Keratinocyte (primary cell): ENCODE results near the gene PITHD1. TPM values are rescaled to one million over a fixed set of nuclear protein-coding genes. Genes with fewer than 3 reads are reported as not detected.

Source experiments
- DNase-seq: peaks from one replicate; pipeline ENCODE4 v3.0.0-alpha.2; 2011; ENCODE audit warnings: low read depth, missing footprints, low spot score
- FAIRE-seq: peaks from 2 replicates; lab custom pipeline; 2011; peaks lifted over from hg19 to GRCh38; lab: Jason Lieb, UNC
- H2AFZ ChIP-seq: 2 replicates; pipeline ENCODE4 v1.6.0; 2012; ENCODE audit warnings: low read length, control low read depth, inconsistent platforms; ENCODE audit not compliant: control insufficient read depth
- H3K27ac ChIP-seq: 2 replicates; pipeline ENCODE4 v1.5.1; 2011; ENCODE audit warnings: low read length; ENCODE audit not compliant: control insufficient read depth, insufficient read depth
- H3K27me3 ChIP-seq: 3 replicates; pipeline ENCODE4 v1.6.0; 2011; ENCODE audit warnings: low read length; ENCODE audit not compliant: control insufficient read depth, insufficient read depth; ENCODE audit errors: extremely low read depth
- H3K36me3 ChIP-seq, 2 experiments: 2 replicates in 1 of 2; 3 replicates in 1 of 2; pipeline ENCODE4 v1.5.1; 2011; ENCODE audit warnings: low read length in 2 of 2, mild to moderate bottlenecking in 1 of 2; ENCODE audit not compliant: control insufficient read depth in 2 of 2, insufficient read depth in 2 of 2; ENCODE audit errors: extremely low read depth in 1 of 2
- H3K4me1 ChIP-seq: 3 replicates; pipeline ENCODE4 v1.5.1; 2011; ENCODE audit warnings: low read length; ENCODE audit not compliant: control insufficient read depth, insufficient read depth; ENCODE audit errors: extremely low read depth
- H3K4me2 ChIP-seq: 3 replicates; pipeline ENCODE4 v1.6.0; 2011; ENCODE audit warnings: low read depth, low read length; ENCODE audit not compliant: control insufficient read depth, insufficient read depth; ENCODE audit errors: extremely low read depth
- H3K4me3 ChIP-seq, 3 experiments: fragments of 200-600 bp in 1 of 3; sonication (generic) in 1 of 3; 2 replicates in 2 of 3; 3 replicates in 1 of 3; pipeline ENCODE4 v1.5.1; 2011 to 2016; ENCODE audit warnings: low read length in 3 of 3, mild to moderate bottlenecking in 3 of 3, control low read depth in 2 of 3, inconsistent platforms in 1 of 3, low read depth in 1 of 3, mixed read lengths in 1 of 3, mixed run types in 1 of 3, moderate library complexity in 1 of 3; ENCODE audit not compliant: control insufficient read depth in 2 of 3, insufficient read depth in 2 of 3; ENCODE audit errors: extremely low read depth in 1 of 3
- H3K79me2 ChIP-seq: 2 replicates; pipeline ENCODE4 v1.6.0; 2012; ENCODE audit warnings: low read length; ENCODE audit not compliant: control insufficient read depth, insufficient read depth
- H3K9ac ChIP-seq: 3 replicates; pipeline ENCODE4 v1.6.0; 2011; ENCODE audit warnings: low read length; ENCODE audit not compliant: control insufficient read depth, insufficient read depth; ENCODE audit errors: extremely low read depth
- H3K9me1 ChIP-seq: 3 replicates; pipeline ENCODE4 v1.6.0; 2011; ENCODE audit warnings: low read length; ENCODE audit not compliant: control insufficient read depth, insufficient read depth; ENCODE audit errors: extremely low read depth
- H3K9me3 ChIP-seq: 2 replicates; pipeline ENCODE4 v1.5.1; 2012; ENCODE audit warnings: low read depth, low read length; ENCODE audit not compliant: control insufficient read depth
- H4K20me1 ChIP-seq: 3 replicates; pipeline ENCODE4 v1.6.0; 2011; ENCODE audit warnings: low read length; ENCODE audit not compliant: control insufficient read depth, insufficient read depth; ENCODE audit errors: extremely low read depth
- CTCF ChIP-seq, 3 experiments: IDR thresholded peaks in 1 of 3; conservative IDR thresholded peaks in 1 of 3; optimal IDR thresholded peaks in 1 of 3; 2 replicates in 2 of 3; 3 replicates in 1 of 3; pipeline versions ENCODE3 to v1.5.1; 2011; ENCODE audit warnings: low read length in 3 of 3, mild to moderate bottlenecking in 3 of 3, moderate library complexity in 2 of 3, control low read depth in 1 of 3, inconsistent platforms in 1 of 3; ENCODE audit not compliant: insufficient read depth in 2 of 3; ENCODE audit errors: extremely low read depth in 1 of 3
- EZH2 ChIP-seq: IDR thresholded peaks from one replicate; pipeline ENCODE4 v1.6.1; 2012; ENCODE audit warnings: inconsistent platforms, mild to moderate bottlenecking, low read length, moderate library complexity
- dilution Hi-C: fragments of 300-500 bp; cut with MboI; formaldehyde crosslinking; loops from one replicate; pipeline ENCODE4 v1.7.0; 2020; ENCODE audit warnings: low sequenced_read_pairs; ENCODE audit not compliant: extremely low pct_ligation_motif_present
- polyA plus RNA-seq, 5 experiments: library from polyadenylated mRNA; depleted of rRNA in 3 of 5; stranded (reverse) in 3 of 5; stranded (forward) in 1 of 5; unstranded in 1 of 5; fragments of >200 nt; gene quantifications; 1 replicate in 1 of 5; 2 replicates in 3 of 5; 3 replicates in 1 of 5; pipeline versions ENCODE4 v1.2.1 to v1.2.3, GENCODE V29; 2011 to 2012; ENCODE audit warnings: missing spikeins in 2 of 5, low read depth in 1 of 5, low replicate concordance in 1 of 5

Gene PITHD1
- polyA plus RNA-seq, 1 donor (not counting 4 experiments of a cell fraction or from before 2014, with no cell fraction given), result 59.4 TPM

- Histone ChIP-seq H4K20me1 (no peaks in the 10 kb centered on the region), H3K4me3 (no peak overlapping the region), H3K9me3 (no peaks in the 10 kb centered on the region), H3K27ac (no peak overlapping the region), H3K36me3 (no peaks in the 10 kb centered on the region), H3K4me1 (peaks cover 3% of the 10 kb centered on the region), H3K79me2 (peaks cover 6% of the 10 kb centered on the region), H3K9ac (no peak overlapping the region), H3K27me3 (no peaks in the 10 kb centered on the region), H2AFZ (no peak overlapping the region), H3K4me2 (peak overlapping the region; percentile 100), H3K9me1 (no peaks in the 10 kb centered on the region)
- TF ChIP-seq CTCF (optimal IDR thresholded peaks at IDR 0.05 in 1 of 3, IDR thresholded peaks at IDR 0.05 in 1 of 3, conservative IDR thresholded peaks at IDR 0.05 in 1 of 3; ENCODE audit: extremely low read depth in 1 of 3, insufficient read depth in 2 of 3, low read length in 3 of 3) (no peak), EZH2 (no peak)
- peak; percentile 49 for FAIRE-seq
- no peak for DNase-seq
- dilution Hi-C loops, result no loop called here
These were observed 45.5 kb downstream of the PITHD1 start for GRCh38 chr1:23823767-23824166.

- H3K36me3 ChIP-seq, result no peaks in the 10 kb centered on the region
- dilution Hi-C loops, result no loop called here
- H3K9ac ChIP-seq, result peak overlapping the region; percentile 96
- peaks cover 6% of the 10 kb centered on the region for H3K79me2 ChIP-seq
- H3K27ac ChIP-seq, result peak overlapping the region; percentile 87
- no peaks in the 10 kb centered on the region for H3K9me3 ChIP-seq
- peak overlapping the region; percentile 77 to 98 (median 89) for H3K4me3 ChIP-seq
- no peak for TF ChIP-seq EZH2
- H4K20me1 ChIP-seq, result no peaks in the 10 kb centered on the region
- peak; percentile 29 for FAIRE-seq
- no peaks in the 10 kb centered on the region for H3K27me3 ChIP-seq
- peaks cover 3% of the 10 kb centered on the region for H3K4me1 ChIP-seq
- no peak for DNase-seq
- H3K4me2 ChIP-seq, result peak overlapping the region; percentile 100
- H2AFZ ChIP-seq, result peak overlapping the region; percentile 96
- no peaks in the 10 kb centered on the region for H3K9me1 ChIP-seq
These were observed 46.5 kb downstream of the PITHD1 start for GRCh38 chr1:23824711-23825075.
